A673 (cell line): ENCODE data around the gene HMGN1. TPM values are rescaled to one million over a fixed set of nuclear protein-coding genes. Genes with fewer than 3 reads are reported as not detected.

Source experiments
- BruUV-seq: library from RNA; stranded (reverse); fragments of 400-500 nt; replicated peaks from 2 replicates; lab custom pipeline; 2021; lab: Mats Ljungman, UMichigan
- CTCF ChIA-PET: fragments of 300-600 bp; sonication (Branson Sonifier 250); formaldehyde crosslinking; loops from one replicate; lab custom pipeline; 2022; ENCODE audit warnings: antibody characterized with exemption; lab: Charles Lee
- POLR2A ChIA-PET: fragments of 300-600 bp; sonication (Branson Sonifier 250); formaldehyde crosslinking; loops from one replicate; lab custom pipeline; 2022; ENCODE audit warnings: antibody characterized with exemption; ENCODE audit not compliant: low non-redundant PET; lab: Charles Lee
- DNase-seq: peaks from one replicate; pipeline ENCODE4 v3.0.0-alpha.2; 2015; ENCODE audit warnings: low spot score
- H3K27ac ChIP-seq: fragments of 200-600 bp; sonication (generic); 2 replicates; pipeline ENCODE4 v1.5.1; 2016; ENCODE audit warnings: mixed run types, low read depth, mild to moderate bottlenecking, mixed read lengths, antibody characterized with exemption, low read length; ENCODE audit not compliant: poor library complexity, severe bottlenecking
- H3K27me3 ChIP-seq: fragments of 200-600 bp; sonication (generic); replicated peaks from 2 replicates; pipeline ENCODE4 v1.6.1; 2017; ENCODE audit warnings: mixed run types, low read depth, mild to moderate bottlenecking, mixed read lengths, antibody characterized with exemption, low read length; ENCODE audit not compliant: insufficient read depth, poor library complexity
- H3K36me3 ChIP-seq: fragments of 200-600 bp; sonication (generic); 2 replicates; pipeline ENCODE4 v1.6.1; 2016; ENCODE audit warnings: mixed run types, mild to moderate bottlenecking, mixed read lengths, antibody characterized with exemption, low read length; ENCODE audit not compliant: insufficient read depth, poor library complexity, severe bottlenecking
- H3K4me1 ChIP-seq: fragments of 200-600 bp; sonication (generic); 2 replicates; pipeline ENCODE4 v1.6.1; 2017; ENCODE audit warnings: mixed run types, mild to moderate bottlenecking, mixed read lengths, antibody characterized with exemption, low read length; ENCODE audit not compliant: insufficient read depth, poor library complexity, severe bottlenecking
- H3K4me3 ChIP-seq: fragments of 200-600 bp; sonication (generic); 2 replicates; pipeline ENCODE4 v1.5.1; 2016; ENCODE audit warnings: low read depth, mixed run types, mild to moderate bottlenecking, mixed read lengths, low read length; ENCODE audit not compliant: poor library complexity, severe bottlenecking
- H3K9me3 ChIP-seq: fragments of 200-600 bp; sonication (generic); 2 replicates; pipeline ENCODE4 v1.6.1; 2016; ENCODE audit warnings: mixed run types, low read depth, mild to moderate bottlenecking, mixed read lengths, antibody characterized with exemption, low read length; ENCODE audit not compliant: poor library complexity, severe bottlenecking
- CTCF ChIP-seq: fragments of 300-800, 200-600 bp; sonication (generic); conservative IDR thresholded peaks from 2 replicates; pipeline ENCODE4 v1.5.1; 2017; ENCODE audit warnings: low read depth, mild to moderate bottlenecking, antibody characterized with exemption, low read length, moderate library complexity, mixed read lengths
- EZH2 ChIP-seq: fragments of 200-600 bp; sonication (generic); IDR thresholded peaks from 2 replicates; pipeline ENCODE4 v1.6.1; 2017; ENCODE audit warnings: borderline replicate concordance, low read depth, mild to moderate bottlenecking, mixed read lengths, antibody characterized with exemption, low read length; ENCODE audit not compliant: poor library complexity, severe bottlenecking
- intact Hi-C: fragments of 100-400 bp; cut with micrococcal nuclease; formaldehyde crosslinking; loops from one replicate; pipeline ENCODE4 v1.10.0; 2022; ENCODE audit not compliant: unreplicated experiment
- total RNA-seq: library from RNA; stranded (reverse); gene quantifications from 2 replicates; pipeline ENCODE4 v1.2.3, GENCODE V29; 2021

HMGN1 gene
- total RNA-seq, 1 experiment from 2014 or later = 457 TPM

- no peaks in the 10 kb centered on the region for H3K9me3 ChIP-seq
- peaks cover 1% of the 10 kb centered on the region for H3K27me3 ChIP-seq
- DNase-seq = peak; percentile 94
- intact Hi-C loops = no loop called here
- POLR2A ChIA-PET = no interaction called here
- TF ChIP-seq EZH2 (no peak), CTCF (no peak)
- H3K4me3 ChIP-seq = peak overlapping the region; percentile 66
- peak overlapping the region; percentile 31 for H3K27ac ChIP-seq
- H3K4me1 ChIP-seq = peaks cover 3% of the 10 kb centered on the region
- CTCF ChIA-PET = interaction anchor here (0.7 kb wide), 1 partner anchor 32 kb away, joined by 5 read pairs; no protein-coding TSS in a partner anchor
- no TSS peak for BruUV-seq
- H3K36me3 ChIP-seq = no peaks in the 10 kb centered on the region
These were observed 31.4 kb upstream of the HMGN1 start for GRCh38 chr21:39379986-39380891.

GRCh38 chr21:39377444-39378050 is 28.7 kb upstream of the HMGN1 start:
- no peak overlapping the region for H3K4me3 ChIP-seq
- H3K27me3 ChIP-seq = peaks cover 5% of the 10 kb centered on the region
- no peak overlapping the region for H3K27ac ChIP-seq
- no peak for TF ChIP-seq EZH2
- no peak for TF ChIP-seq CTCF
- ChIA-PET CTCF (no interaction called here), POLR2A (no interaction called here)
- H3K9me3 ChIP-seq = no peaks in the 10 kb centered on the region
- DNase-seq = no peak
- no peaks in the 10 kb centered on the region for H3K36me3 ChIP-seq
- BruUV-seq = no TSS peak
- H3K4me1 ChIP-seq = peaks cover 3% of the 10 kb centered on the region
- intact Hi-C loops = no loop called here

- BruUV-seq = no TSS peak
- Histone ChIP-seq H3K4me1 (peaks cover 3% of the 10 kb centered on the region), H3K36me3 (no peaks in the 10 kb centered on the region), H3K9me3 (no peaks in the 10 kb centered on the region), H3K27me3 (peaks cover 5% of the 10 kb centered on the region), H3K27ac (no peak overlapping the region), H3K4me3 (no peak overlapping the region)
- ChIA-PET CTCF (no interaction called here), POLR2A (no interaction called here)
- TF ChIP-seq CTCF (no peak), EZH2 (no peak)
- no peak for DNase-seq
- intact Hi-C loops = no loop called here
These were observed 26.6 kb upstream of the HMGN1 start for GRCh38 chr21:39375446-39375845.
